ENCODE data around the gene MYCBPAP. TPM values are rescaled to one million over a fixed set of nuclear protein-coding genes. Genes with fewer than 3 reads are reported as not detected.

MYCBPAP gene
- total RNA-seq, 4 donors from 2014 or later: 0.38 TPM; not detected in 3

DNA sequence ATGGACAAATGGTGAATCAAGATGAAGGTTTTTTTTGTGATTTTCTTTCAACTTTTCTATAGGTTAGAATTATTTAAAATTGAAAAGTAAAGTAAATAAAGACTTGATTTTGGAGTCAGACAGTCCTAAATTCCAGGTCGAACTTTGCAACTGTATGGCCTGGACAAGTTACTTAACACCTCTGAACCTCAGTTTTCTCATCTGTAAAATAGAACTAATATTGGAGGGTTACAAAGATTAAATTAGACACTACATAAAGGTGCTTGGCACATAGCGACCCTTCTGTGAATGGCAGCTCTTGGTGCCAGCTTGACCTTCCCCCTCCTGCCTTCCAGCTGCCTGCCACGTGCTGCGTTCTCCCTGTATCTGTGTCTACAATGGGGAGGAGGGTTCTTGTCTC is 26.6 kb upstream of the MYCBPAP start:
- peak overlapping the region in 3 of 4 donors; percentile 59 to 81 (median 75) for H3K27ac ChIP-seq
- 75 to 85% methylated on average over 4 of the region's 4 CpGs for WGBS, 2 donors
- DNase-seq: no peak
- no peak for TF ChIP-seq CTCF (IDR thresholded peaks at IDR 0.05)
- no peak for TF ChIP-seq POLR2A (IDR thresholded peaks at IDR 0.05)
- H3K4me1 ChIP-seq: peaks cover 14 to 45% (median 15%) of the 10 kb centered on the region in 3 donors
- H3K27me3 ChIP-seq: peaks cover 0 to 3% (median 0%) of the 10 kb centered on the region in 4 donors
- no peak overlapping the region for H3K4me3 ChIP-seq
- no peaks in the 10 kb centered on the region for H3K9me3 ChIP-seq
- H3K36me3 ChIP-seq: peaks cover 0 to 46% (median 10%) of the 10 kb centered on the region in 3 donors
- intact Hi-C loops (cut with DNase I): loop anchor here (5.0 to 10.0 kb wide), 2 partner anchors 66 to 143 kb away; partner anchors contain the start of gene SPATA20

DNA sequence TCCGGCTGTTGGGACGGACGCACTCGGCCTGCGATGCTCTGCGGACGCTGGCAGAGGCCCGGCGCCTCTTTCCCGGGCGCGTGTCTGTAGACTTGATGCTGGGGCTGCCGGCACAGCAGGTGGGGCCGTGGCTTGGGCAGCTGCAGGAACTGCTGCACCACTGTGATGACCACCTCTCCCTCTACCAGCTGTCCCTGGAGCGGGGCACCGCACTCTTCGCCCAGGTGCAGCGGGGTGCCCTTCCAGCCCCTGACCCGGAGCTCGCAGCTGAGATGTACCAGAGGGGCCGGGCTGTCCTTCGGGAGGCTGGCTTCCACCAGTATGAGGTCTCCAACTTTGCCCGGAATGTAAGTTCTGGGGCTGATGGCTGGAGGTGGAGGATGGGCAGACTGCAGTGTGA is 26.1 kb upstream of the MYCBPAP start:
- peak overlapping the region in 3 of 4 donors; percentile 59 to 81 (median 75) for H3K27ac ChIP-seq
- no peak for TF ChIP-seq POLR2A (IDR thresholded peaks at IDR 0.05)
- TF ChIP-seq CTCF (IDR thresholded peaks at IDR 0.05): no peak
- 20 to 83% methylated on average over 1 to 11 of the region's 23 CpGs for WGBS, 2 donors
- no peaks in the 10 kb centered on the region for H3K9me3 ChIP-seq
- H3K36me3 ChIP-seq: peaks cover 0 to 51% (median 10%) of the 10 kb centered on the region in 3 donors
- no peak overlapping the region for H3K4me3 ChIP-seq
- H3K27me3 ChIP-seq: no peaks in the 10 kb centered on the region
- intact Hi-C loops (cut with DNase I): loop anchor here (5.0 to 10.0 kb wide), 2 partner anchors 65 to 143 kb away; partner anchors contain the start of gene SPATA20
- H3K4me1 ChIP-seq: peaks cover 14 to 48% (median 15%) of the 10 kb centered on the region in 3 donors
- DNase-seq: no peak

DNA sequence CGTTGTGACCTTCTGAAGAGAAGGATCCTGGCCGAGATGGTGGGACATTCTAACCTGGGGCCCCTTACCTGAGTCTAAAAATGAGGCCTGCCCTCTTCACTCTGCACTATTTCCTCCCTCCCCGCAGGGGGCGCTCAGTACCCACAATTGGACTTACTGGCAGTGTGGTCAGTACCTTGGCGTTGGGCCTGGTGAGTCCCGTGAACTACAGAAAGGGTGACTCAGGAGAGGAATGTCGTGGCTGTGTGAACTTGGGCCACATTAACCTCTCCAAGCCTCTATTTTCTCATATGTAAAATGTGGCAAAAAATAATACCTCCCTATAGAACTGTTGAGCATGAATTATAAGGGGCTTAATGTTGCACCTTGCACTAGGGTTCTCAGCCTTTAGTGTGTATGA is 25.7 kb upstream of the MYCBPAP start:
- TF ChIP-seq POLR2A (IDR thresholded peaks at IDR 0.05) (no peak), CTCF (IDR thresholded peaks at IDR 0.05) (peak; percentile 74 to 96 (median 90))
- no peaks in the 10 kb centered on the region for H3K27me3 ChIP-seq
- DNase-seq: peak; percentile 37
- intact Hi-C loops (cut with DNase I): loop anchor here (5.0 to 10.0 kb wide), 2 partner anchors 65 to 142 kb away; partner anchors contain the start of gene SPATA20
- no peak overlapping the region for H3K4me3 ChIP-seq
- peaks cover 15 to 53% (median 18%) of the 10 kb centered on the region in 3 donors for H3K4me1 ChIP-seq
- H3K36me3 ChIP-seq: peaks cover 0 to 55% (median 10%) of the 10 kb centered on the region in 3 donors
- H3K27ac ChIP-seq: peak overlapping the region; percentile 55 to 81 (median 67)
- WGBS, 2 donors: 7% methylated on average over 4 to 7 of the region's 7 CpGs
- H3K9me3 ChIP-seq: no peaks in the 10 kb centered on the region

- Histone ChIP-seq H3K4me3 (no peak overlapping the region), H3K27ac (peak overlapping the region in 3 of 4 donors; percentile 71 to 81 (median 75)), H3K4me1 (peaks cover 16 to 56% (median 19%) of the 10 kb centered on the region in 3 donors), H3K27me3 (no peaks in the 10 kb centered on the region), H3K36me3 (peaks cover 0 to 55% (median 10%) of the 10 kb centered on the region in 3 donors), H3K9me3 (no peaks in the 10 kb centered on the region)
- intact Hi-C loops (cut with DNase I): loop anchor here (5.0 to 10.0 kb wide), 2 partner anchors 64 to 142 kb away; partner anchors contain the start of gene SPATA20
- TF ChIP-seq POLR2A (IDR thresholded peaks at IDR 0.05) (no peak), CTCF (IDR thresholded peaks at IDR 0.05) (no peak)
- 63 to 64% methylated on average over 5 of the region's 5 CpGs for WGBS, 2 donors
- no peak for DNase-seq
Measured at GRCh38 chr17:50483266-50483665, 25.0 kb upstream of the MYCBPAP start.

GRCh38 chr17:50484386-50485155 is 23.7 kb upstream of the MYCBPAP start:
- intact Hi-C loops (cut with DNase I): loop anchor here (5.0 to 10.0 kb wide), 2 partner anchors 63 to 140 kb away; partner anchors contain the start of gene SPATA20
- no peak for TF ChIP-seq POLR2A (IDR thresholded peaks at IDR 0.05)
- TF ChIP-seq CTCF (IDR thresholded peaks at IDR 0.05): no peak
- Histone ChIP-seq H3K4me1 (peaks cover 12 to 52% (median 14%) of the 10 kb centered on the region in 3 donors), H3K27ac (no peak overlapping the region), H3K4me3 (no peak overlapping the region), H3K9me3 (no peaks in the 10 kb centered on the region), H3K27me3 (no peaks in the 10 kb centered on the region), H3K36me3 (peaks cover 0 to 55% (median 10%) of the 10 kb centered on the region in 3 donors)
- no peak for DNase-seq
- WGBS, 2 donors: 92 to 94% methylated on average over 2 to 7 of the region's 11 CpGs
